Mucosa of rectum (tissue), 2 donors: Measurements from ENCODE around the gene GPR32.
A peak's percentile ranks its signal among the peaks of the same experiment; 100 is the strongest.
"Not testable (repeated sequence)": the region's sequence is repeated elsewhere in the genome, so short reads cannot be mapped to it uniquely, and the experiment has no call there.

Experiments
- H3K27ac ChIP-seq, 2 donors: one replicate each; pipeline ENCODE4 v1.7.0; 2013; ENCODE audit warnings: inconsistent platforms in 2 of 2, low read depth in 2 of 2, low read length in 2 of 2
- H3K27me3 ChIP-seq, 2 donors: one replicate each; pipeline ENCODE4 v1.7.0; 2013; ENCODE audit warnings: low read length in 2 of 2; ENCODE audit not compliant: control insufficient read depth in 2 of 2, insufficient read depth in 2 of 2
- H3K36me3 ChIP-seq, 2 donors: one replicate each; pipeline ENCODE4 v1.7.0; 2013; ENCODE audit warnings: low read length in 2 of 2; ENCODE audit not compliant: control insufficient read depth in 2 of 2, insufficient read depth in 2 of 2
- H3K4me1 ChIP-seq, 2 donors: one replicate each; pipeline ENCODE4 v1.7.0; 2013; ENCODE audit warnings: low read length in 2 of 2, mild to moderate bottlenecking in 1 of 2; ENCODE audit not compliant: control insufficient read depth in 2 of 2, insufficient read depth in 2 of 2
- H3K4me3 ChIP-seq, 2 donors: one replicate each; pipeline ENCODE4 v1.7.0; 2013; ENCODE audit warnings: low read length in 2 of 2
- H3K9ac ChIP-seq, 2 donors: one replicate each; pipeline ENCODE4 v1.7.0; 2013; ENCODE audit warnings: low read length in 2 of 2, low read depth in 1 of 2, mild to moderate bottlenecking in 1 of 2
- H3K9me3 ChIP-seq, 2 donors: one replicate each; pipeline ENCODE4 v1.7.0; 2013; ENCODE audit warnings: low read length in 2 of 2; ENCODE audit not compliant: control insufficient read depth in 2 of 2
- donor health status: healthy.
- donor health status: Normal muscosa, but diverticular disease.

Gene GPR32

DNA sequence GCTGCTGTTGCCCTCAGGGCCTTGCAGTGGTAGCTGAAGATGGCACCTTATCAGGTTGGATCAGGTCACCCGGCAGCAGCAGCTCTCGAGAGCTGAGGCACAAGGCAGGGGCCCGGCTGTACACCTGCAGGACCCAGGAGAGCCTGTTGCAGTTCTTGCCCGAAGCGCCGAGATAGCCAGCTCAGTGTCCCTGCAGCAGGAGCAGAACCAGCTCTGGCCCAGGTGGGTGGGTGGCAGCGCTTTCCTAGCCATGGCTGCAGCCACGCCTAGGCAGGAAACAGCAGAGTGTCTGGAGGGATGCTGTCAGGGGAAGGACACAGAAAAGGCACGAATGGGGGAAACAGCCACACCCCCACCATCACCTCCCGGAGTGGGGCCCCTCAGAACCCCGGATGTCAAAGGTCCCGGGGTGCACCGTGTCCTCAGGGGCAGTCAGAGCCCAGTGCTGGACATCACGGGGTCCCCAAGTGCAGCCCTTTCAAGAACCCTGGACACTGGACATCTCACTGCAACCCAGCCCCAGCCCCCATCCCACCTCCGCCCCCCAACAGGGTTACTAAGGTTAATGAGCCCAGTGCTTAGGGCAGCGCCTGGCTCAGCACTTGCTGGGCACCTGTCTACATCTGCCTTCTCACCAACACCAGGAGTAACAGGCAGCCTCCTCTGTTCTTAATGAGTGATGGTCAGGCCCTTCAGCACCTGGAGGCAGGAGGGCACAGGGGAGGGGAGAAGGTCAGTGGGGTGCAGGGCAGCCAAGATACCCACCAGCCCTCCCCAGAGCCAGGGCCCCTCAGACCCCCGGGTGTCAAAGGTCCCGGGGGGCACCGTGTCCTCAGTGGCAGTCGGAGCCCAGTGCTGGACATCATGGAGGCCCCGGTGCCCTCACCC, 28.6 kb downstream of the GPR32 start:
- Histone ChIP-seq H3K4me3 (no peak overlapping the region), H3K9me3 (no peaks in the 10 kb centered on the region), H3K9ac (no peak overlapping the region), H3K36me3 (peaks cover 19 to 29% of the 10 kb centered on the region in 2 donors), H3K27me3 (no peaks in the 10 kb centered on the region), H3K27ac (no peak overlapping the region), H3K4me1 (peaks cover 9 to 24% of the 10 kb centered on the region in 2 donors)

DNA sequence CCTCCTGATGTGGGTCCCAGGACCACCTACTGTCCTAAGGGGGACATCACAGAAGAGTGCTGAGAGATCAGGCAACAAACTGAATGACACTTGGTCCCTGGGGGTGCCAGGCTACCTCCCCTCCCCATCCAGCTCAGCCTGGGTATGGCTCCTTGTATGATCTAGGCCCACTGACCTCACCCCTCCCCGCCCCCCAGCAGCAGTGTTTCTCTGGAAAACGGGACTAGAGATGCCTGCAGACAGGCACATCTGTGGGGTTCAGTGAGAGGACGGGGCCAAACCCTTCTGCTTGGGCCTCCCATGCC, 29.2 kb downstream of the GPR32 start:
- no peaks in the 10 kb centered on the region for H3K27me3 ChIP-seq
- no peak overlapping the region for H3K27ac ChIP-seq
- H3K4me1 ChIP-seq: peaks cover 9 to 21% of the 10 kb centered on the region in 2 donors
- H3K4me3 ChIP-seq: no peak overlapping the region
- no peaks in the 10 kb centered on the region for H3K9me3 ChIP-seq
- peaks cover 19 to 29% of the 10 kb centered on the region in 2 donors for H3K36me3 ChIP-seq
- H3K9ac ChIP-seq: no peak overlapping the region

DNA sequence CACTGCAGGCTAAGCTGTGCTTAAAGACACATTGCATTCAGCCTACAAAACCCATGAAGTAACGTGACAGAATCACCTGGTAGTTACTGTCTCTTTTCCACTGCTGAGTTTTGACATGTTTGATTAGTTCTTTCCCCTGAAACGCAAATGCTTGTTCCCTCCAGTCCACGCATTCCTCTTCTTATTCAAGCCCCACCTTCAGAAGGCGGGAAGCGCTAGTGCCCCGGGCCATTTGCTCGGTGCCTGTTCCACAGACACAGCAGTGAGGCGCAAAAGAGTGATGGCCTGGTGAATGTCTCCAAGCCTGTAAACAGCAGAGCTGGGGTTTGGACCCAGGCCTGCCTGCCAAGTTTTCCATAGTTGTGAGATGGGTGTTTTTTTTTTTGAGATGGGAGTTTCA, 30.8 kb downstream of the GPR32 start:
- peaks cover 9 to 19% of the 10 kb centered on the region in 2 donors for H3K4me1 ChIP-seq
- peaks cover 19 to 29% of the 10 kb centered on the region in 2 donors for H3K36me3 ChIP-seq
- H3K27me3 ChIP-seq: no peaks in the 10 kb centered on the region
- no peak overlapping the region for H3K4me3 ChIP-seq
- no peak overlapping the region for H3K9ac ChIP-seq
- H3K27ac ChIP-seq: no peak overlapping the region
- H3K9me3 ChIP-seq: no peaks in the 10 kb centered on the region

DNA sequence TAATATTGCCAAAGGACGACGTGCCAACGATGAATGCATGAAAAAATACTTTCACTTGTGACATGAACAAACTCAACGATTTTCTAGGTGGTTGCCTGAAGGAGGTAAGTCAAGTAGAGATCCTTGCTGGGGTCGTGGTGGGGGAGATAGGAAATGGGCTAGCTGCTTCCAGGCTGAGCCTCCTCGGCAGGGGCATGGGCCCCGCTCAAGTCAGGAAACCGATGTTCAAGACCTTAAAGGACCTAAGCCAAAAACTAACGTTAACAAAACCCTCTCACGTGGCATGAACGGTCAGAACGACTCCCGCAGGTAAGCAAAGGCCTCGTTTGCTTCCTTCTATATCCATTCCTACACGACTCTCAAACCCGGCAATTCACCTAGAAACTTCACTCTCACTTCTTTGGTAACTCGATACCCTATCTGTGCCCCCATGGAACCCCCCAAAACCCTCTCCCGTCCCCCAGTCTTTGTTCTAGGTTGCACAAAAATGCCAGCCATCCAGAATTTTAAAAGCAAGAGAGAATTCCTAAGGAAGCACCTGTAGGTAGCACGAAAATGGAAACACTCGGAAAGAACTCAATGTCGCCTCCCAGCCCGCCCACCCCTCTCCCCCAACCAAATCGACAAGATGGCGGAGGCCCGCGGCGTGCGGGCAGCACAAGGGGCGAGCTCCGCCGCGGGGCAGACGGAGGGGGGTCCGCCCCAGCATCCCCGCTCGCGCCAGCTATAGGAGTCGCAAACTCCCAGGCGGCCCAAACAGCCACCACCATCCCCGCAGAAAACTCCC, 33.6 kb downstream of the GPR32 start:
- Histone ChIP-seq H3K9me3 (no peaks in the 10 kb centered on the region), H3K27ac (peak overlapping the region; percentile 96 to 98), H3K9ac (peak overlapping the region; percentile 83 to 94), H3K27me3 (no peaks in the 10 kb centered on the region), H3K4me3 (peak overlapping the region; percentile 83 to 95), H3K4me1 (peaks cover 9 to 19% of the 10 kb centered on the region in 2 donors), H3K36me3 (peaks cover 7 to 12% of the 10 kb centered on the region in 2 donors)

DNA sequence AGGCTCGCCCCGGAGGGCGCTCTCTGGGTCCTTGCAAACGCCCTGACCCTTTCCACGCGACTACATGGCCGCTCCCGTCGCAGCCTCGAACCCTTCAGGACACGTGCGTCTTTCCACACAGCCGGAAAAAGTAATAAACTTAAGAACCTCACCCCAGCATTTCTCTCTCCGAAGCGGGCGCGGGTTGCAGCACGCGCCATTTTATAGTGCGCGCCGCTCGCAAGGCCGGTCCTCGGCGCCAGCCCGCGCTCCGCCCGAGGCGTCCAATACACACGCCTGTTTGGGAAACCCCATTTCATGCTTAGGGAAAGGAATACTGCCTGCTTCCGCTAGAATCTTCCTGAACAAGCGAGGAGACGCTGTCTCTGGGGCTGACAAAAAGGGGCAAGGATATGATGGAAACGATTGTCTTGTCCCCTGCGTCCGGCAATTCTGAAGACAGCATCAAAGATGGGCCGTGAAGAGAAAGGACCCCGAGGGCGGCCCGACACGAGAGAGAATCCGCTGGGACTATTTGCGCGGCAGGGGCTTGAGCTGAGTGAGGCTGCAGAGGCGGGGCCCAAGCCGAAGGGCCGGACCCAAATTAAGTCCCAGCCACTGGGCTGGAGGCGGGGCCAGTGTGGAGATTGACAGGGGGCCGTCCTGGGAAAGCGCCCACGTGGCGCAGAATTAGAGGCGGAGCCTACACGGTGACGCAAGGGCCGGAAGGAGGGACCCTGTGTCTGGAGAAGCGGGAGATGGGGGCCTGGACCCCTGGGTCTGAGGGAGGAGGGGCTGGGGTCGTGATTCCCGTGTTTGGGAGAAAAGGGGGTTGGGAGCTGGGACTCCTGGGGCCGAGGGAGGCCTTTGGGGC, 34.4 kb downstream of the GPR32 start:
- H3K36me3 ChIP-seq: peaks cover 3 to 8% of the 10 kb centered on the region in 2 donors
- H3K4me3 ChIP-seq: peak overlapping the region; percentile 83 to 95
- peak overlapping the region; percentile 96 to 98 for H3K27ac ChIP-seq
- peaks cover 9 to 19% of the 10 kb centered on the region in 2 donors for H3K4me1 ChIP-seq
- no peaks in the 10 kb centered on the region for H3K27me3 ChIP-seq
- no peaks in the 10 kb centered on the region for H3K9me3 ChIP-seq
- peak overlapping the region; percentile 83 to 94 for H3K9ac ChIP-seq

DNA sequence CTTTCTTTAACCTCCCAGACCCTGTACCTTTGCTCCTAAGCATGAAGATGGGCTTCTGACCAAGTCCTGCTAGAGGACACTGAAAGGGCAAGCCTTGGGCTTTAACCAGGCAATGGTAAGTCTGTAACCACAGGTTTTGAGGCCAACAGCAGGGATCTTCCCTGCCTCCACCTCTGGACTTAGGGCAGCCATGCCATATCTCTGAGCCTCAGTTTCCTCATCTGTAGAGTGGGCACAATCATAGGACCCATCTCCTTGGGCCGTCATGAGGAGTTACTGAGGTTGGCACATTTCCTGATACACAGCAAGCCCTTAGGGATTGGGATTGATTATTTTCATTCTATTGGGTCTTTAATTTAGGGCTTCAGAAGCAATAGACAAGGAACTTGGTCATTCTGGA, 38.6 kb downstream of the GPR32 start:
- no peaks in the 10 kb centered on the region for H3K9me3 ChIP-seq
- no peaks in the 10 kb centered on the region for H3K27me3 ChIP-seq
- H3K4me1 ChIP-seq: peaks cover under 1% of the 10 kb centered on the region in 2 donors
- H3K4me3 ChIP-seq: no peak overlapping the region
- no peak overlapping the region for H3K27ac ChIP-seq
- no peaks in the 10 kb centered on the region for H3K36me3 ChIP-seq
- no peak overlapping the region for H3K9ac ChIP-seq

DNA sequence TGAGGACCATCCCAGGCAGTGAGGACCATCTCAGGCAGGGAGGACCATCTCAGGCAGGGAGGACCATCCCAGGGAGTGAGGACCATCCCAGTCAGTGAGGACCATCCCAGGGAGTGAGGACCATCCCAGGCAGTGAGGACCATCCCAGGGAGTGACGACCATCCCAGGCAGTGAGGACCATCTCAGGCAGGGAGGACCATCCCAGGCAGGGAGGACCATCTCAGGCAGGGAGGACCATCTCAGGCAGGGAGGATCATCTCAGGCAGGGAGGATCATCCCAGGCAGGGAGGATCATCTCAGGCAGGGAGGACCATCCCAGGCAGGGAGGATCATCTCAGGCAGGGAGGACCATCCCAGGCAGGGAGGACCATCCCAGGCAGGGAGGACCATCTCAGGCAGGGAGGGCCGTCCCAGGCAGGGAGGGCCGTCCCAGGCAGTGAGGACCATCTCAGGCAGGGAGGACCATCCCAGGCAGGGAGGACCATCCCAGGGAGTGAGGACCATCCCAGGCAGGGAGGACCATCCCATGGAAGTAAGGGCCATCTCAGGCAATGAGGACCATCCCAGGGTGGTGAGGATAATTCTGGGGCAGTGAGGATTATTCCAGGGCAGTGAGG, 41.5 kb downstream of the GPR32 start:
- not testable (repeated sequence) for H3K9ac ChIP-seq, H3K27ac ChIP-seq, H3K4me1 ChIP-seq, H3K36me3 ChIP-seq, H3K27me3 ChIP-seq, H3K4me3 ChIP-seq, H3K9me3 ChIP-seq

DNA sequence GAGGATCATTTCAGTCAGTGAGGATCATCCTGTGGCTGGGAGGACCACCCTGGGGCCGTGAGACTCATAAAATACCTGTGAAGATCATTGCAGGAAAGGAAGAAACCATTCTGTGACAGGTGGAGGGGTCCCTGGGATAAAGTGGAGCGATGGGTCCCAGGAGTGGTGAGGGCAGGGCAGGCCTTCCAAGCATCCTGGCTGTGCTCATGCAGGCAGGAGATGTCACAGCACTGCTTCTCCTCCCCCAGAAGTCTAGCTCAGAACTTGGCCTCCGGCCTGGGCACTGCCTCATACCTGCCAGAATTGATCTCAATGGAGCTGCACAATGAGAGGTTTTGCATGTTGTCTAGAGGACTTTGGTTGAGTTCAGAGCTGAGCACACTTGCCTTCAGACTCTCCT, 42.2 kb downstream of the GPR32 start:
- Histone ChIP-seq H3K4me1 (no peaks in the 10 kb centered on the region), H3K9me3 (no peaks in the 10 kb centered on the region), H3K27me3 (no peaks in the 10 kb centered on the region), H3K27ac (no peak overlapping the region), H3K4me3 (no peak overlapping the region), H3K36me3 (no peaks in the 10 kb centered on the region), H3K9ac (no peak overlapping the region)

DNA sequence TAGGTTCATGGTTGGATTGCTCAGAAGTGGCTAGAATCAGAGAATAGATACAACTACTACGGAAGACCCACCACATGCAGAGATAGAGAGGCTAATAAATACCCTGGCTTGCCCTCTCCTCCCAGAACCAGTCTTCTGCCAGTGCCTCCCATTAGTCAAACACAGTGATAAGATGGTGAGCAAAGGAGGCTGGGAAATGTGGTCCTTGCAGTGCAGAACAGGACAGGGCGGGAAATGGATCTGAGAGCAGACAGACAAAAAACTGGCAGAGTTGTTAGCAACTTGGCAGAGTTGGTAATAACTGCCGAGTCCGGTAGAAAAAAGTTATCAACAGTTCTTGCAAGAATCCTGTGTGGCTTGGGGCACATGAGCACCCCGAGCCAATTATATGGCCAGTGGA, 44.6 kb downstream of the GPR32 start:
- no peaks in the 10 kb centered on the region for H3K9me3 ChIP-seq
- H3K4me1 ChIP-seq: peaks cover 12 to 15% of the 10 kb centered on the region in 2 donors
- no peaks in the 10 kb centered on the region for H3K36me3 ChIP-seq
- peaks cover 5 to 10% of the 10 kb centered on the region in 2 donors for H3K27me3 ChIP-seq
- H3K9ac ChIP-seq: no peak overlapping the region
- no peak overlapping the region for H3K27ac ChIP-seq
- H3K4me3 ChIP-seq: no peak overlapping the region
